Astrocyte (in vitro differentiated cells and primary cell): ENCODE results near the gene CTNND1. TPM values are rescaled to one million over a fixed set of nuclear protein-coding genes. Genes with fewer than 3 reads are reported as not detected.

Experiments used
- DNase-seq: peaks from one replicate; pipeline ENCODE4 v3.0.0-alpha.2; 2010; ENCODE audit warnings: low read depth
- FAIRE-seq: peaks from 2 replicates; lab custom pipeline; 2011; peaks lifted over from hg19 to GRCh38; lab: Jason Lieb, UNC
- H2AFZ ChIP-seq: 2 replicates; pipeline ENCODE4 v1.6.0; 2012; ENCODE audit warnings: low read depth, low read length, inconsistent platforms
- H3K27ac ChIP-seq: 2 replicates; pipeline ENCODE4 v1.5.1; 2011; ENCODE audit warnings: low read depth, low read length, inconsistent platforms
- H3K27me3 ChIP-seq: 2 replicates; pipeline ENCODE4 v1.6.0; 2011; ENCODE audit warnings: low read length, inconsistent platforms; ENCODE audit not compliant: insufficient read depth
- H3K36me3 ChIP-seq: 2 replicates; pipeline ENCODE4 v1.5.1; 2011; ENCODE audit warnings: low read length, inconsistent platforms; ENCODE audit not compliant: insufficient read depth
- H3K4me1 ChIP-seq: 2 replicates; pipeline ENCODE4 v1.5.1; 2011; ENCODE audit warnings: low read length, inconsistent platforms; ENCODE audit not compliant: insufficient read depth
- H3K4me2 ChIP-seq: 2 replicates; pipeline ENCODE4 v1.6.0; 2012; ENCODE audit warnings: low read length, inconsistent platforms
- H3K4me3 ChIP-seq: 2 replicates; pipeline ENCODE4 v1.5.1; 2011; ENCODE audit warnings: low read depth, mild to moderate bottlenecking, low read length, inconsistent platforms; ENCODE audit not compliant: insufficient read depth
- H3K79me2 ChIP-seq: 2 replicates; pipeline ENCODE4 v1.6.0; 2012; ENCODE audit warnings: mild to moderate bottlenecking, low read length, inconsistent platforms; ENCODE audit not compliant: insufficient read depth
- H3K9ac ChIP-seq: 2 replicates; pipeline ENCODE4 v1.6.0; 2012; ENCODE audit warnings: mild to moderate bottlenecking, low read length, inconsistent platforms
- H3K9me3 ChIP-seq: 2 replicates; pipeline ENCODE4 v1.5.1; 2012; ENCODE audit warnings: low read depth, mild to moderate bottlenecking, low read length, inconsistent platforms; ENCODE audit not compliant: insufficient read depth
- H4K20me1 ChIP-seq: 2 replicates; pipeline ENCODE4 v1.6.0; 2012; ENCODE audit warnings: low read length, inconsistent platforms; ENCODE audit not compliant: insufficient read depth
- H3K27ac Mint-ChIP-seq: one replicate; pipeline ENCODE4 v1.8.0; 2021; ENCODE audit warnings: mild to moderate bottlenecking, mixed read lengths; ENCODE audit not compliant: unreplicated experiment
- H3K27me3 Mint-ChIP-seq: one replicate; pipeline ENCODE4 v1.8.0; 2021; ENCODE audit warnings: low read depth, mixed read lengths; ENCODE audit not compliant: unreplicated experiment
- H3K36me3 Mint-ChIP-seq: one replicate; pipeline ENCODE4 v1.8.0; 2021; ENCODE audit warnings: low read depth, mixed read lengths; ENCODE audit not compliant: unreplicated experiment
- H3K4me1 Mint-ChIP-seq: one replicate; pipeline ENCODE4 v1.8.0; 2021; ENCODE audit warnings: low read depth, mixed read lengths; ENCODE audit not compliant: unreplicated experiment
- H3K4me3 Mint-ChIP-seq: one replicate; pipeline ENCODE4 v1.8.0; 2021; ENCODE audit warnings: mild to moderate bottlenecking, moderate library complexity, mixed read lengths; ENCODE audit not compliant: unreplicated experiment
- H3K9me3 Mint-ChIP-seq: one replicate; pipeline ENCODE4 v1.8.0; 2021; ENCODE audit warnings: mild to moderate bottlenecking, mixed read lengths; ENCODE audit not compliant: unreplicated experiment
- CTCF ChIP-seq: IDR thresholded peaks from 2 replicates; pipeline ENCODE4 v1.5.1; 2011; ENCODE audit warnings: low read depth, mild to moderate bottlenecking, inconsistent platforms, low read length, moderate library complexity; ENCODE audit not compliant: insufficient read depth
- EZH2 ChIP-seq: IDR thresholded peaks from 2 replicates; pipeline ENCODE4 v1.6.1; 2012; ENCODE audit warnings: mild to moderate bottlenecking, low read length, inconsistent platforms; ENCODE audit not compliant: insufficient read depth
- total RNA-seq: library from RNA; stranded (reverse); gene quantifications from 2 replicates; pipeline ENCODE4 v1.2.1, GENCODE V29; 2021

CTNND1 gene
- total RNA-seq, 1 donor from 2014 or later: 235 TPM

GRCh38 chr11:57742087-57742452 lies 19.5 kb upstream of the CTNND1 start:
- H3K4me2 ChIP-seq: peak overlapping the region; percentile 98
- H3K27me3 ChIP-seq: no peaks in the 10 kb centered on the region
- TF ChIP-seq CTCF (no peak), EZH2 (no peak)
- peak overlapping the region; percentile 69 for H2AFZ ChIP-seq
- H3K79me2 ChIP-seq: peaks cover 39% of the 10 kb centered on the region
- Mint-ChIP-seq H3K27me3 (no peaks in the 10 kb centered on the region), H3K4me3 (peak overlapping the region; percentile 99), H3K9me3 (no peaks in the 10 kb centered on the region), H3K27ac (peak overlapping the region; percentile 92), H3K4me1 (peaks cover 10% of the 10 kb centered on the region), H3K36me3 (peaks cover 21% of the 10 kb centered on the region)
- peaks cover 21% of the 10 kb centered on the region for H4K20me1 ChIP-seq
- no peaks in the 10 kb centered on the region for H3K9me3 ChIP-seq
- peak overlapping the region; percentile 90 for H3K4me3 ChIP-seq
- FAIRE-seq (no peak), DNase-seq (no peak)
- H3K27ac ChIP-seq: peak overlapping the region; percentile 69
- peak overlapping the region; percentile 94 for H3K9ac ChIP-seq
- peaks cover 35% of the 10 kb centered on the region for H3K36me3 ChIP-seq
- peaks cover 8% of the 10 kb centered on the region for H3K4me1 ChIP-seq

GRCh38 chr11:57744357-57744756 lies 17.2 kb upstream of the CTNND1 start:
- Histone ChIP-seq H3K4me2 (no peak overlapping the region), H3K9me3 (no peaks in the 10 kb centered on the region), H2AFZ (no peak overlapping the region), H3K79me2 (peaks cover 30% of the 10 kb centered on the region), H3K36me3 (peaks cover 14% of the 10 kb centered on the region), H3K27me3 (no peaks in the 10 kb centered on the region), H3K4me3 (no peak overlapping the region), H4K20me1 (peaks cover 21% of the 10 kb centered on the region), H3K4me1 (peaks cover 8% of the 10 kb centered on the region), H3K9ac (no peak overlapping the region), H3K27ac (no peak overlapping the region)
- DNase-seq (no peak), FAIRE-seq (no peak)
- TF ChIP-seq CTCF (no peak), EZH2 (no peak)
- Mint-ChIP-seq H3K4me3 (no peak overlapping the region), H3K9me3 (no peaks in the 10 kb centered on the region), H3K27ac (no peak overlapping the region), H3K36me3 (peaks cover 22% of the 10 kb centered on the region), H3K27me3 (no peaks in the 10 kb centered on the region), H3K4me1 (peaks cover 10% of the 10 kb centered on the region)

- no peak for FAIRE-seq
Observed at GRCh38 chr11:57745206-57745605, 16.4 kb upstream of the CTNND1 start.

More at GRCh38 chr11:57745206-57745605, 16.4 kb upstream of the CTNND1 start:
- H3K27me3 Mint-ChIP-seq: no peaks in the 10 kb centered on the region
- Histone ChIP-seq H3K4me1 (peaks cover 8% of the 10 kb centered on the region), H3K27me3 (no peaks in the 10 kb centered on the region), H3K4me3 (no peak overlapping the region), H3K36me3 (peaks cover 14% of the 10 kb centered on the region), H3K27ac (no peak overlapping the region), H4K20me1 (peaks cover 21% of the 10 kb centered on the region), H2AFZ (no peak overlapping the region), H3K79me2 (peaks cover 30% of the 10 kb centered on the region), H3K9me3 (no peaks in the 10 kb centered on the region), H3K4me2 (no peak overlapping the region), H3K9ac (no peak overlapping the region)
- H3K27ac Mint-ChIP-seq: peak overlapping the region; percentile 62
- H3K4me1 Mint-ChIP-seq: peaks cover 10% of the 10 kb centered on the region
- H3K9me3 Mint-ChIP-seq: no peaks in the 10 kb centered on the region
- DNase-seq: no peak
- TF ChIP-seq EZH2 (no peak), CTCF (no peak)
- H3K36me3 Mint-ChIP-seq: peaks cover 22% of the 10 kb centered on the region
- no peak overlapping the region for H3K4me3 Mint-ChIP-seq
